ENCODE results near the gene ACER3.
A peak's percentile ranks its signal among the peaks of the same experiment; 100 is the strongest.
"Not testable (repeated sequence)": the region's sequence is repeated elsewhere in the genome, so short reads cannot be mapped to it uniquely, and the experiment has no call there.

ACER3 gene

DNA sequence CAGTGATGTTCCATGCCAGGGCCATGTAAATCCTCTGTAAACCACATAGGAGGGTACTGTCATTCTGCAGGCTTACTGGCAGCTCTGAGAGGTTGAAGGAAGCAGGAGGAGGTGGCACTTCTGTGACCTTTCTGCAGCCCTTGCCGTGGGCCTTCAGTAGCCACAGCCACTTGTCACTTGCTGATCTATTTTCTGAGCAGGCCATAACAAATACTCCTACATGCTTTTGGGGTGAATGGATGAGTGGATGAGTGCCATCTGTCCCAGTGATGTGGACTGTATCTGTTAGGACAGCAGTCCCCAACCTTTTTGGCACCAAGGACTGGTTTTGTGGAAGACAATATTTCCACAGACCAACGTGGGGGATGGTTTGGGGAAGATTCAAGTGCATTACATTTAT is 183.6 kb downstream of the ACER3 start:
- WGBS (ENCODE audit: extremely low coverage, insufficient coverage, low lambda C conversion rate) = no CpG with 5 or more reads among the region's 2 CpGs
- Histone ChIP-seq H3K27ac (ENCODE audit: low read depth, low read length) (no peak overlapping the region), H2BK5ac (ENCODE audit: low read length) (no peak overlapping the region), H4K8ac (ENCODE audit: low read depth, low read length) (no peak overlapping the region), H3K23ac (ENCODE audit: low read length) (no peak overlapping the region), H3K9ac (ENCODE audit: low read length) (no peak overlapping the region), H3K4me1 (ENCODE audit: control insufficient read depth, low read depth, low read length) (no peaks in the 10 kb centered on the region), H4K5ac (ENCODE audit: low read length) (no peak overlapping the region), H3K4me2 (ENCODE audit: low read length) (no peak overlapping the region), H3K79me2 (ENCODE audit: control insufficient read depth, insufficient read depth, low read length) (no peaks in the 10 kb centered on the region), H3K56ac (ENCODE audit: low read length) (no peak overlapping the region), H2AK5ac (ENCODE audit: low read length) (no peak overlapping the region), H2BK15ac (replicated peaks; ENCODE audit: low read depth) (no peak overlapping the region), H2BK120ac (ENCODE audit: low read depth, low read length) (no peak overlapping the region), H3K4ac (ENCODE audit: low read depth, low read length) (no peak overlapping the region), H3K79me1 (ENCODE audit: low read length) (no peaks in the 10 kb centered on the region), H3K27me3 (ENCODE audit: insufficient read depth, low read length, poor library complexity) (no peaks in the 10 kb centered on the region), H3K18ac (ENCODE audit: low read length) (no peak overlapping the region), H3K4me3 (ENCODE audit: low read length) (no peak overlapping the region), H3K36me3 (ENCODE audit: control insufficient read depth, insufficient read depth, low read length) (no peaks in the 10 kb centered on the region)
- DNase-seq = no peak

DNA sequence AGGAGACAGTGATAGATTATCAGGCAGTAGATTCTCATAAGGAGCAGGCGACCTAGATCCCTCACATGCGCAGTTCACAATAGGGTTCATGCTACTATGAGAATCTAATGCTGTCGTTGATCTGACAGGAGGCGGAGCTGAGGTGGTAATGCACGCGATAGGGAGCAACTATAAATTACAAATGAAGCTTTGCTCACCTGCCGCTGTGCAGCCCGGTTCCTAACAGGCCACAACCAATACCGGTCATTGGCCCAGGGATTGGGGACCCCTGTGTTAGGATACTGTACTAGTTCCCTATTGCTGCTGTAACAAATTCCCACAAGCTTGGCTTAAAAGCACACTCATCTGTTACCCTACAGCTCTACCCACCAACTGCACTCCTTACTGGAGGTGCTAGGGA is 184.2 kb downstream of the ACER3 start:
- no peak overlapping the region for H2BK120ac ChIP-seq (ENCODE audit: low read depth, low read length)
- no peak for DNase-seq
- H3K23ac ChIP-seq (ENCODE audit: low read length) = no peak overlapping the region
- no peaks in the 10 kb centered on the region for H3K36me3 ChIP-seq (ENCODE audit: control insufficient read depth, insufficient read depth, low read length)
- no peak overlapping the region for H3K9ac ChIP-seq (ENCODE audit: low read length)
- H3K18ac ChIP-seq (ENCODE audit: low read length) = no peak overlapping the region
- H3K27me3 ChIP-seq (ENCODE audit: insufficient read depth, low read length, poor library complexity) = no peaks in the 10 kb centered on the region
- no peak overlapping the region for H4K8ac ChIP-seq (ENCODE audit: low read depth, low read length)
- H3K4ac ChIP-seq (ENCODE audit: low read depth, low read length) = no peak overlapping the region
- no peaks in the 10 kb centered on the region for H3K79me1 ChIP-seq (ENCODE audit: low read length)
- H2AK5ac ChIP-seq (ENCODE audit: low read length) = no peak overlapping the region
- H3K79me2 ChIP-seq (ENCODE audit: control insufficient read depth, insufficient read depth, low read length) = no peaks in the 10 kb centered on the region
- no peak overlapping the region for H2BK15ac ChIP-seq (replicated peaks; ENCODE audit: low read depth)
- no peak overlapping the region for H3K27ac ChIP-seq (ENCODE audit: low read depth, low read length)
- no CpG with 5 or more reads among the region's 9 CpGs for WGBS (ENCODE audit: extremely low coverage, insufficient coverage, low lambda C conversion rate)
- no peaks in the 10 kb centered on the region for H3K4me1 ChIP-seq (ENCODE audit: control insufficient read depth, low read depth, low read length)
- no peak overlapping the region for H2BK5ac ChIP-seq (ENCODE audit: low read length)
- no peak overlapping the region for H3K56ac ChIP-seq (ENCODE audit: low read length)
- no peak overlapping the region for H3K4me2 ChIP-seq (ENCODE audit: low read length)
- no peak overlapping the region for H4K5ac ChIP-seq (ENCODE audit: low read length)
- no peak overlapping the region for H3K4me3 ChIP-seq (ENCODE audit: low read length)

DNA sequence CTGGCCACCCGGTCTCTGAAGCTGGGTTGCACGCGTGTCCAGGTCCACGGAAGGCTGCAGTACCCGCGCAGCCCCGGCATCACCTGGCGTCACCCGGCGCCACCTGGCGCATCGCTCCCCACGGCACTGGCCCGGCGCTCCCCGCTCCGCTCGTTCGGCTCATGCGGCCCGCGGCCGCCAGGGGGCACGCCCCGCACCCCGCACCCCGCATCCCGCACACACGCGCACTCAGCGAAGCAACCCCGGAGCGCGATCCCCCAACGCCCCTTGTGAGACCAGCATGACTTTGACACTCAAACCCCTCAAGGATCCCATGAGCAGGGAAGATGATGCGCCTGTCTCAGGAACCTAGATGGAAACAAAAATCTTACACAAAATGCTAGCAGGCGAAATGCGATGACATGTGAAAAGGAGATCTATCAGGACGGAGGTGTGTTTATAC is 185.4 kb downstream of the ACER3 start:
- Histone ChIP-seq H3K4me2 (ENCODE audit: low read length) (peak overlapping the region; percentile 24), H3K23ac (ENCODE audit: low read length) (no peak overlapping the region), H3K79me2 (ENCODE audit: control insufficient read depth, insufficient read depth, low read length) (no peaks in the 10 kb centered on the region), H4K5ac (ENCODE audit: low read length) (no peak overlapping the region), H3K4me1 (ENCODE audit: control insufficient read depth, low read depth, low read length) (no peaks in the 10 kb centered on the region), H2AK5ac (ENCODE audit: low read length) (no peak overlapping the region), H3K27ac (ENCODE audit: low read depth, low read length) (no peak overlapping the region), H4K8ac (ENCODE audit: low read depth, low read length) (no peak overlapping the region), H3K56ac (ENCODE audit: low read length) (no peak overlapping the region), H2BK15ac (replicated peaks; ENCODE audit: low read depth) (no peak overlapping the region), H3K36me3 (ENCODE audit: control insufficient read depth, insufficient read depth, low read length) (no peaks in the 10 kb centered on the region), H3K18ac (ENCODE audit: low read length) (no peak overlapping the region), H3K4ac (ENCODE audit: low read depth, low read length) (no peak overlapping the region), H2BK5ac (ENCODE audit: low read length) (no peak overlapping the region), H3K79me1 (ENCODE audit: low read length) (no peaks in the 10 kb centered on the region), H3K27me3 (ENCODE audit: insufficient read depth, low read length, poor library complexity) (no peaks in the 10 kb centered on the region), H3K4me3 (ENCODE audit: low read length) (no peak overlapping the region), H3K9ac (ENCODE audit: low read length) (no peak overlapping the region), H2BK120ac (ENCODE audit: low read depth, low read length) (no peak overlapping the region)
- no CpG with 5 or more reads among the region's 39 CpGs for WGBS (ENCODE audit: extremely low coverage, insufficient coverage, low lambda C conversion rate)
- peak; percentile 56 for DNase-seq

DNA sequence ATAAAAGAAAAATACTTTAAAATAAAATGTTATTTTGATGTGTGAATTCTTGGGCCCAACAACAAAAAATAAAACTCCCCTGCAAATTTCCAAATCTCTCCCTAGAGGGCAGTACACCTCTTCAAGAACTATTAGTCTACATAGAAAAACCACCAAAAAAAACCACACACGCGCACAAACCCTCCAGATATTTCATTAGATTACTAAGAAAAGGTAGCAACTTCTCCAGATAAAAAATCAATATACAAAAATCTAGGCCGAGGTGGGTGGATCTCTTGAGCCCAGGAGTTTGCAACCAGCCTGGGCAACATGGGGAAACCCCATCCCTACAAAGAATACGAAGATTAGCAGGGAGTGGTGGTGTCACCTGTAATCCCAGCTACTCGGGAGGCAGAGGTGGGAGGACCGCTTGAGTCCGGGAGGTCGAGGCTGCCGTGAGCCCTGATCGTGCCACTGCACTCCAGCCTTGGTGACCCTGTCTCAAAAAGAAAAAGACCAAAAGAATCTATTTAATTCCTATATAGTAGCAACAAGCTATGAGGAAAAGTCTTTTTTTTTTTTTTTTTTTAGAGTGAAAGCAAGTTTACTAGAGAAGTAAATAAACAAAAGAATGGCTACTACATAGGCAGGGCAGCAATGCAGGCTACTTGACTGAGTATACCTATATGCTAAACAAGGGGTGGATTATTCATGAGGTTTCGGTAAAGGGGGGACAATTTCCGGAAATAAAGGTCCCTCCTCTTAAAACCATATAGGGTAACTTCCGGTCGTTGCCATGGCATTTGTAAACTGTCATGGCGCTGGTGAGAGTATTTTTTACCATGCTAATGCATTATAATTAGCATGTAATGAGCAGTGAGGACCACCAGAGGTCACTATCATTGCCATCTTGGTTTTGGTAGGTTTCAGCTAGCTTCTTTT is 186.5 kb downstream of the ACER3 start:
- Histone ChIP-seq H3K36me3 (ENCODE audit: control insufficient read depth, insufficient read depth, low read length) (no peaks in the 10 kb centered on the region), H3K9ac (ENCODE audit: low read length) (no peak overlapping the region), H3K56ac (ENCODE audit: low read length) (no peak overlapping the region), H3K79me1 (ENCODE audit: low read length) (no peaks in the 10 kb centered on the region), H4K5ac (ENCODE audit: low read length) (no peak overlapping the region), H3K4me1 (ENCODE audit: control insufficient read depth, low read depth, low read length) (no peaks in the 10 kb centered on the region), H3K27me3 (ENCODE audit: insufficient read depth, low read length, poor library complexity) (no peaks in the 10 kb centered on the region), H3K27ac (ENCODE audit: low read depth, low read length) (no peak overlapping the region), H3K18ac (ENCODE audit: low read length) (no peak overlapping the region), H3K4me2 (ENCODE audit: low read length) (no peak overlapping the region), H2AK5ac (ENCODE audit: low read length) (no peak overlapping the region), H2BK5ac (ENCODE audit: low read length) (no peak overlapping the region), H2BK120ac (ENCODE audit: low read depth, low read length) (no peak overlapping the region), H2BK15ac (replicated peaks; ENCODE audit: low read depth) (no peak overlapping the region), H3K4ac (ENCODE audit: low read depth, low read length) (no peak overlapping the region), H3K79me2 (ENCODE audit: control insufficient read depth, insufficient read depth, low read length) (no peaks in the 10 kb centered on the region), H3K4me3 (ENCODE audit: low read length) (no peak overlapping the region), H3K23ac (ENCODE audit: low read length) (no peak overlapping the region), H4K8ac (ENCODE audit: low read depth, low read length) (no peak overlapping the region)
- peak; percentile 96 for DNase-seq
- no CpG with 5 or more reads among the region's 15 CpGs for WGBS (ENCODE audit: extremely low coverage, insufficient coverage, low lambda C conversion rate)

- H3K9ac ChIP-seq (ENCODE audit: low read length); H4K8ac ChIP-seq (ENCODE audit: low read depth, low read length); H3K27me3 ChIP-seq (ENCODE audit: insufficient read depth, low read length, poor library complexity); H3K79me2 ChIP-seq (ENCODE audit: control insufficient read depth, insufficient read depth, low read length); H3K27ac ChIP-seq (ENCODE audit: low read depth, low read length); H3K4ac ChIP-seq (ENCODE audit: low read depth, low read length); H3K18ac ChIP-seq (ENCODE audit: low read length); H4K5ac ChIP-seq (ENCODE audit: low read length); H2AK5ac ChIP-seq (ENCODE audit: low read length); H3K79me1 ChIP-seq (ENCODE audit: low read length); H2BK15ac ChIP-seq (replicated peaks; ENCODE audit: low read depth); H2BK120ac ChIP-seq (ENCODE audit: low read depth, low read length); H2BK5ac ChIP-seq (ENCODE audit: low read length); DNase-seq; H3K56ac ChIP-seq (ENCODE audit: low read length); H3K4me1 ChIP-seq (ENCODE audit: control insufficient read depth, low read depth, low read length); H3K4me3 ChIP-seq (ENCODE audit: low read length); H3K36me3 ChIP-seq (ENCODE audit: control insufficient read depth, insufficient read depth, low read length); H3K4me2 ChIP-seq (ENCODE audit: low read length); H3K23ac ChIP-seq (ENCODE audit: low read length): not testable (repeated sequence)
- no CpG with 5 or more reads among the region's 7 CpGs for WGBS (ENCODE audit: extremely low coverage, insufficient coverage, low lambda C conversion rate)
These were observed 187.3 kb downstream of the ACER3 start for GRCh38 chr11:77047928-77048446.
